ENCODE results near the gene FOXP1. TPM values are rescaled to one million over a fixed set of nuclear protein-coding genes. Genes with fewer than 3 reads are reported as not detected.

FOXP1 gene
- total and polyA plus RNA-seq, 12 donors: 4.8 to 56.0 (median 43.8) TPM

- Histone ChIP-seq H3K4me1 (peaks cover 10 to 80% (median 61%) of the 10 kb centered on the region in 9 donors), H3K36me3 (no peaks in the 10 kb centered on the region), H3K27ac (peak overlapping the region; percentile 74 to 94 (median 87)), H3K27me3 (no peaks in the 10 kb centered on the region), H3K9me3 (no peaks in the 10 kb centered on the region), H3K4me3 (peak overlapping the region in 9 of 10 donors; percentile 33 to 65 (median 60))
- TF ChIP-seq CTCF (IDR thresholded peaks at IDR 0.05): no peak
- DNase-seq (no peak), ATAC-seq (peak; percentile 31 to 58 (median 42))
- 38 to 56% methylated on average over 10 of the region's 10 CpGs for WGBS, 2 donors
- intact Hi-C loops (cut with DNase I): loop anchor here in 8 of 10 donors (2.0 to 10.0 kb wide), 11 partner anchors 67 to 453 kb away; partner anchors contain the start of gene FOXP1 (in 3 of the 8)
These were observed 451.9 kb downstream of the FOXP1 start for GRCh38 chr3:71131375-71132314.

GRCh38 chr3:71130471-71131374, 452.8 kb downstream of the FOXP1 start:
- Histone ChIP-seq H3K27ac (peak overlapping the region; percentile 74 to 94 (median 87)), H3K4me1 (peaks cover 10 to 82% (median 62%) of the 10 kb centered on the region in 9 donors), H3K9me3 (no peaks in the 10 kb centered on the region), H3K27me3 (no peaks in the 10 kb centered on the region), H3K36me3 (no peaks in the 10 kb centered on the region), H3K4me3 (peak overlapping the region; percentile 33 to 65 (median 58))
- WGBS, 2 donors: 11 to 13% methylated on average over 19 of the region's 19 CpGs
- DNase-seq (peak; percentile 33 to 66), ATAC-seq (peak; percentile 48 to 80 (median 72))
- TF ChIP-seq CTCF (IDR thresholded peaks at IDR 0.05): no peak
- intact Hi-C loops (cut with DNase I): loop anchor here in 8 of 10 donors (2.0 to 10.0 kb wide), 11 partner anchors 66 to 454 kb away; partner anchors contain the start of gene FOXP1 (in 3 of the 8)

GRCh38 chr3:71129611-71130431, 453.7 kb downstream of the FOXP1 start:
- peak overlapping the region; percentile 33 to 65 (median 58) for H3K4me3 ChIP-seq
- ATAC-seq (peak; percentile 7 to 41 (median 28)), DNase-seq (no peak)
- H3K4me1 ChIP-seq: peaks cover 10 to 79% (median 53%) of the 10 kb centered on the region in 9 donors
- H3K27ac ChIP-seq: peak overlapping the region; percentile 74 to 94 (median 87)
- no peaks in the 10 kb centered on the region for H3K27me3 ChIP-seq
- TF ChIP-seq CTCF (IDR thresholded peaks at IDR 0.05): peak in 1 of 9 donors; percentile 7
- no peaks in the 10 kb centered on the region for H3K36me3 ChIP-seq
- 0 to 1% methylated on average over 13 of the region's 13 CpGs for WGBS, 2 donors
- H3K9me3 ChIP-seq: no peaks in the 10 kb centered on the region
- intact Hi-C loops (cut with DNase I): loop anchor here in 8 of 10 donors (2.0 to 10.0 kb wide), 14 partner anchors 63 to 455 kb away; partner anchors contain the start of gene FOXP1 (in 5 of the 8)

All from heart right ventricle (tissue), 16 donors.